Measurements from ENCODE around the gene NEIL3.

The NEIL3 gene

GRCh38 chr4:177323416-177323815 is 13.7 kb downstream of the NEIL3 start:
- Histone ChIP-seq H3K23ac (ENCODE audit: low read length in 2 of 2) (no peak overlapping the region), H4K91ac (ENCODE audit: low read length) (no peak overlapping the region)

GRCh38 chr4:177332119-177332518 is 22.4 kb downstream of the NEIL3 start:
- no peak overlapping the region for H2BK15ac ChIP-seq (ENCODE audit: low read depth, poor library complexity, severe bottlenecking)

More at GRCh38 chr4:177323416-177323815, 13.7 kb downstream of the NEIL3 start:
- Histone ChIP-seq H3K27me3 (ENCODE audit: control insufficient read depth in 1 of 2, insufficient read depth in 1 of 2, low read length in 2 of 2) (no peaks in the 10 kb centered on the region), H3K9me3 (ENCODE audit: control insufficient read depth, low read length) (no peaks in the 10 kb centered on the region), H2AFZ (ENCODE audit: low read depth, low read length) (no peak overlapping the region), H2BK12ac (ENCODE audit: low read length in 2 of 2) (no peak overlapping the region), H2AK5ac (ENCODE audit: low read length, severe bottlenecking) (no peak overlapping the region), H3K14ac (ENCODE audit: low read length in 2 of 2) (no peak overlapping the region), H2BK15ac (ENCODE audit: low read depth, poor library complexity, severe bottlenecking) (no peak overlapping the region), H3K36me3 (ENCODE audit: control insufficient read depth in 1 of 2, insufficient read depth in 2 of 2, low read depth in 1 of 2, low read length in 2 of 2) (no peaks in the 10 kb centered on the region), H4K8ac (ENCODE audit: low read length) (no peak overlapping the region), H3K4me2 (ENCODE audit: low read length, poor library complexity, severe bottlenecking) (no peak overlapping the region), H3K18ac (ENCODE audit: low read depth in 1 of 2, low read length in 2 of 2) (no peak overlapping the region), H3K4me1 (ENCODE audit: control insufficient read depth, insufficient read depth, low read depth, low read length) (no peaks in the 10 kb centered on the region), H2BK5ac (ENCODE audit: low read depth, low read length, poor library complexity, severe bottlenecking) (no peak overlapping the region), H3K9ac (ENCODE audit: low read length) (no peak overlapping the region), H3K79me1 (replicated peaks; ENCODE audit: low read length, poor library complexity, severe bottlenecking) (peaks cover 12% of the 10 kb centered on the region), H3K27ac (ENCODE audit: low read length, poor library complexity, severe bottlenecking) (no peak overlapping the region), H3K4ac (ENCODE audit: low read depth in 1 of 2, low read length in 2 of 2) (no peak overlapping the region), H2BK120ac (ENCODE audit: low read depth, low read length) (no peak overlapping the region), H3K4me3 (ENCODE audit: insufficient read depth in 1 of 2, low read depth in 1 of 2, low read length in 2 of 2) (no peak overlapping the region)
- 100% methylated on average over 1 of the region's 1 CpG for WGBS
- no peak for DNase-seq

GRCh38 chr4:177339477-177340374 is 30.1 kb downstream of the NEIL3 start:
- Histone ChIP-seq H3K4me1 (ENCODE audit: control insufficient read depth, insufficient read depth, low read depth, low read length) (no peaks in the 10 kb centered on the region), H4K8ac (ENCODE audit: low read length) (no peak overlapping the region), H2BK15ac (ENCODE audit: low read depth, poor library complexity, severe bottlenecking) (no peak overlapping the region), H3K23ac (ENCODE audit: low read length in 2 of 2) (no peak overlapping the region), H3K4me2 (ENCODE audit: low read length, poor library complexity, severe bottlenecking) (no peak overlapping the region), H2AK5ac (ENCODE audit: low read length, severe bottlenecking) (no peak overlapping the region), H3K36me3 (ENCODE audit: control insufficient read depth in 1 of 2, insufficient read depth in 2 of 2, low read depth in 1 of 2, low read length in 2 of 2) (no peaks in the 10 kb centered on the region), H3K4me3 (ENCODE audit: insufficient read depth in 1 of 2, low read depth in 1 of 2, low read length in 2 of 2) (no peak overlapping the region), H3K79me1 (replicated peaks; ENCODE audit: low read length, poor library complexity, severe bottlenecking) (peaks cover 4% of the 10 kb centered on the region), H2BK120ac (ENCODE audit: low read depth, low read length) (no peak overlapping the region), H3K4ac (ENCODE audit: low read depth in 1 of 2, low read length in 2 of 2) (no peak overlapping the region), H3K18ac (ENCODE audit: low read depth in 1 of 2, low read length in 2 of 2) (no peak overlapping the region), H2AFZ (ENCODE audit: low read depth, low read length) (no peak overlapping the region), H3K27me3 (ENCODE audit: control insufficient read depth in 1 of 2, insufficient read depth in 1 of 2, low read length in 2 of 2) (no peaks in the 10 kb centered on the region), H2BK5ac (ENCODE audit: low read depth, low read length, poor library complexity, severe bottlenecking) (no peak overlapping the region), H3K9me3 (ENCODE audit: control insufficient read depth, low read length) (no peaks in the 10 kb centered on the region), H4K91ac (ENCODE audit: low read length) (no peak overlapping the region), H2BK12ac (ENCODE audit: low read length in 2 of 2) (no peak overlapping the region), H3K27ac (ENCODE audit: low read length, poor library complexity, severe bottlenecking) (no peak overlapping the region), H3K9ac (ENCODE audit: low read length) (peak overlapping the region; percentile 69), H3K14ac (ENCODE audit: low read length in 2 of 2) (no peak overlapping the region)
- peak; percentile 66 for DNase-seq
- WGBS: 97% methylated on average over 3 of the region's 5 CpGs

More at GRCh38 chr4:177332119-177332518, 22.4 kb downstream of the NEIL3 start:
- Histone ChIP-seq H3K23ac (ENCODE audit: low read length in 2 of 2) (no peak overlapping the region), H3K27me3 (ENCODE audit: control insufficient read depth in 1 of 2, insufficient read depth in 1 of 2, low read length in 2 of 2) (no peaks in the 10 kb centered on the region), H3K79me1 (replicated peaks; ENCODE audit: low read length, poor library complexity, severe bottlenecking) (peaks cover 19% of the 10 kb centered on the region), H2BK120ac (ENCODE audit: low read depth, low read length) (no peak overlapping the region), H2AFZ (ENCODE audit: low read depth, low read length) (no peak overlapping the region), H3K14ac (ENCODE audit: low read length in 2 of 2) (no peak overlapping the region), H3K9ac (ENCODE audit: low read length) (no peak overlapping the region), H4K8ac (ENCODE audit: low read length) (no peak overlapping the region), H3K9me3 (ENCODE audit: control insufficient read depth, low read length) (peaks cover 15% of the 10 kb centered on the region), H2BK12ac (ENCODE audit: low read length in 2 of 2) (no peak overlapping the region), H2BK5ac (ENCODE audit: low read depth, low read length, poor library complexity, severe bottlenecking) (no peak overlapping the region), H4K91ac (ENCODE audit: low read length) (no peak overlapping the region), H3K36me3 (ENCODE audit: control insufficient read depth in 1 of 2, insufficient read depth in 2 of 2, low read depth in 1 of 2, low read length in 2 of 2) (no peaks in the 10 kb centered on the region), H2AK5ac (ENCODE audit: low read length, severe bottlenecking) (no peak overlapping the region), H3K27ac (ENCODE audit: low read length, poor library complexity, severe bottlenecking) (no peak overlapping the region), H3K4me3 (ENCODE audit: insufficient read depth in 1 of 2, low read depth in 1 of 2, low read length in 2 of 2) (peak overlapping the region in 1 of 2 experiments; percentile 11), H3K18ac (ENCODE audit: low read depth in 1 of 2, low read length in 2 of 2) (no peak overlapping the region), H3K4me1 (ENCODE audit: control insufficient read depth, insufficient read depth, low read depth, low read length) (no peaks in the 10 kb centered on the region), H3K4me2 (ENCODE audit: low read length, poor library complexity, severe bottlenecking) (no peak overlapping the region), H3K4ac (ENCODE audit: low read depth in 1 of 2, low read length in 2 of 2) (no peak overlapping the region)
- no peak for DNase-seq
- 100% methylated on average over 3 of the region's 4 CpGs for WGBS

GRCh38 chr4:177348348-177348747 is 38.7 kb downstream of the NEIL3 start:
- Histone ChIP-seq H3K79me1 (replicated peaks; ENCODE audit: low read length, poor library complexity, severe bottlenecking) (peaks cover 7% of the 10 kb centered on the region), H3K4ac (ENCODE audit: low read depth in 1 of 2, low read length in 2 of 2) (no peak overlapping the region)

More at GRCh38 chr4:177348348-177348747, 38.7 kb downstream of the NEIL3 start:
- Histone ChIP-seq H3K14ac (ENCODE audit: low read length in 2 of 2) (no peak overlapping the region), H2BK12ac (ENCODE audit: low read length in 2 of 2) (no peak overlapping the region), H3K36me3 (ENCODE audit: control insufficient read depth in 1 of 2, insufficient read depth in 2 of 2, low read depth in 1 of 2, low read length in 2 of 2) (peaks cover 0 to 5% of the 10 kb centered on the region in 2 experiments), H2AK5ac (ENCODE audit: low read length, severe bottlenecking) (no peak overlapping the region), H2AFZ (ENCODE audit: low read depth, low read length) (no peak overlapping the region), H4K8ac (ENCODE audit: low read length) (no peak overlapping the region), H3K9ac (ENCODE audit: low read length) (no peak overlapping the region), H2BK15ac (ENCODE audit: low read depth, poor library complexity, severe bottlenecking) (no peak overlapping the region), H2BK5ac (ENCODE audit: low read depth, low read length, poor library complexity, severe bottlenecking) (no peak overlapping the region), H3K18ac (ENCODE audit: low read depth in 1 of 2, low read length in 2 of 2) (no peak overlapping the region), H3K4me1 (ENCODE audit: control insufficient read depth, insufficient read depth, low read depth, low read length) (no peaks in the 10 kb centered on the region), H3K23ac (ENCODE audit: low read length in 2 of 2) (no peak overlapping the region), H3K27ac (ENCODE audit: low read length, poor library complexity, severe bottlenecking) (no peak overlapping the region), H3K27me3 (ENCODE audit: control insufficient read depth in 1 of 2, insufficient read depth in 1 of 2, low read length in 2 of 2) (no peaks in the 10 kb centered on the region), H3K9me3 (ENCODE audit: control insufficient read depth, low read length) (no peaks in the 10 kb centered on the region), H4K91ac (ENCODE audit: low read length) (no peak overlapping the region), H2BK120ac (ENCODE audit: low read depth, low read length) (no peak overlapping the region), H3K4me2 (ENCODE audit: low read length, poor library complexity, severe bottlenecking) (no peak overlapping the region), H3K4me3 (ENCODE audit: insufficient read depth in 1 of 2, low read depth in 1 of 2, low read length in 2 of 2) (no peak overlapping the region)
- WGBS: 98% methylated on average over 8 of the region's 8 CpGs
- no peak for DNase-seq
